Prostate gland (tissue), 2 donors: ENCODE measurements around the gene MAPK8IP3.

Experiments used
- POLR2A ChIP-seq: fragments of 450-650 bp; IDR thresholded peaks from one replicate; pipeline ENCODE4 v1.6.1; 2016; ENCODE audit warnings: antibody characterized with exemption, mild to moderate bottlenecking
- TF ChIP-seq, protein P1 (sequence below), 4 experiments: fragments of 200-600 bp in 2 of 4; fragments of 450-650 bp in 2 of 4; sonication (generic) in 2 of 4; IDR thresholded peaks; 1 replicate in 3 of 4; 2 replicates in 1 of 4; pipeline ENCODE4 v1.5.1; 2016 to 2019; ENCODE audit warnings: antibody characterized with exemption in 4 of 4, mild to moderate bottlenecking in 2 of 4, moderate library complexity in 2 of 4

DNA sequence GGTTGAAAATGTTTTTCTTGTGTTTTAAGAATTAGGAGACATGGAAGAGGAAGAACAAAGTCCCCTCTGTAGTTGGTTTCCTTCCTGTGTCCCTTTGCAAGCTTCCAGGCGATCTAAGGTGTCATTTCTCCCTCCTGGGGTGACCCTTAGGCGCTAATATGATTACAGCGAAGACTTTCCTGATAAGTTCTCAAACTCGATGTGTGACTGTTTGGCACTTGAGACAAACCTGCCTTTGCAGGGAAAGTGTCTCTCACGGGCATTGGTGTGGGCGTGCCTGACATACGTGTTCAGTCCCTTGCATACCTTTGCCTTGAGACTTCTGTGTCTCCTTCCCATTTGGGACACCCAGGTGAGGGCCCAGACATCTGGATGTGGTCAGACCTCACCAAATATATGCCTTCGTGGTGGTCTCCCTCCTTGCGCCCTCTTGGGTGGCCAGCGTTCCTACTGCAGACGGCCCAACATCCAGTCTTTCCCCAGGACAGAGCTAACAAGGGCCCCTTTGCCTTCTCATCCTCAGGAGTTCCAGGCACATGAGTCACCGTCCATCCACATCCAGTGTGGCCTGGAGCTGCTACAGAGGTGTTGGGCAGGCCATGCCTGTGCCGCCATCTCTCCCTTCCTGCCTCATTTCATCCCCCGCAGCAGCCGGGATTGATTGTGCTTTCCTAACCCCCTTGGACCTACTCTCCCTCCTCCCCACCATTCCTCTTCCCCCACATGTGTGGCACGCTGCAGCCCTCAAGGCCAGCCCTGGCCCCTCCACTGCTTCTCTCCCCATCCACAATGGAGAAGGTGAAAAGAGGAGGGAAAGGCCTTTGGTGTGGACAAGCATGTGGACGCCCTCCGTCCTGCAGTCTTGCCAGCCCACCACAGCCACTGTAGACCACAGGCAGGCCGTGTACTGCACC is 31.0 kb upstream of the MAPK8IP3 start:
- no peak for TF ChIP-seq POLR2A
- TF ChIP-seq, protein P1, sequence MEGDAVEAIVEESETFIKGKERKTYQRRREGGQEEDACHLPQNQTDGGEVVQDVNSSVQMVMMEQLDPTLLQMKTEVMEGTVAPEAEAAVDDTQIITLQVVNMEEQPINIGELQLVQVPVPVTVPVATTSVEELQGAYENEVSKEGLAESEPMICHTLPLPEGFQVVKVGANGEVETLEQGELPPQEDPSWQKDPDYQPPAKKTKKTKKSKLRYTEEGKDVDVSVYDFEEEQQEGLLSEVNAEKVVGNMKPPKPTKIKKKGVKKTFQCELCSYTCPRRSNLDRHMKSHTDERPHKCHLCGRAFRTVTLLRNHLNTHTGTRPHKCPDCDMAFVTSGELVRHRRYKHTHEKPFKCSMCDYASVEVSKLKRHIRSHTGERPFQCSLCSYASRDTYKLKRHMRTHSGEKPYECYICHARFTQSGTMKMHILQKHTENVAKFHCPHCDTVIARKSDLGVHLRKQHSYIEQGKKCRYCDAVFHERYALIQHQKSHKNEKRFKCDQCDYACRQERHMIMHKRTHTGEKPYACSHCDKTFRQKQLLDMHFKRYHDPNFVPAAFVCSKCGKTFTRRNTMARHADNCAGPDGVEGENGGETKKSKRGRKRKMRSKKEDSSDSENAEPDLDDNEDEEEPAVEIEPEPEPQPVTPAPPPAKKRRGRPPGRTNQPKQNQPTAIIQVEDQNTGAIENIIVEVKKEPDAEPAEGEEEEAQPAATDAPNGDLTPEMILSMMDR (IDR thresholded peaks at IDR 0.05): no peak
